Liver (tissue), 9 donors: Measurements from ENCODE around the gene BTBD9. TPM values are rescaled to one million over a fixed set of nuclear protein-coding genes. Genes with fewer than 3 reads are reported as not detected.

ENCODE experiments used
- DNase-seq: peaks from one replicate; pipeline ENCODE4 v3.0.0-alpha.2; 2017; ENCODE audit warnings: low spot score
- H3K27ac ChIP-seq, 2 donors: one replicate each; pipeline ENCODE4 v1.7.0; 2013; ENCODE audit warnings: inconsistent platforms in 2 of 2, low read length in 2 of 2, control low read depth in 1 of 2, low read depth in 1 of 2, mild to moderate bottlenecking in 1 of 2
- H3K27me3 ChIP-seq, 4 donors: one replicate each; pipeline versions ENCODE4 v1.6.1 to v1.7.0; 2013; ENCODE audit warnings: low read length in 3 of 4, inconsistent platforms in 1 of 4, mild to moderate bottlenecking in 1 of 4, moderate library complexity in 1 of 4; ENCODE audit not compliant: control insufficient read depth in 4 of 4, insufficient read depth in 4 of 4
- H3K36me3 ChIP-seq, 4 donors: one replicate each; pipeline versions ENCODE4 v1.6.1 to v1.7.0; 2013; ENCODE audit warnings: low read length in 3 of 4, mild to moderate bottlenecking in 3 of 4, low read depth in 1 of 4, moderate library complexity in 1 of 4; ENCODE audit not compliant: control insufficient read depth in 4 of 4, insufficient read depth in 3 of 4
- H3K4me1 ChIP-seq, 4 donors: one replicate each; pipeline versions ENCODE4 v1.6.1 to v1.7.0; 2013; ENCODE audit warnings: low read length in 3 of 4, mild to moderate bottlenecking in 3 of 4, moderate library complexity in 1 of 4; ENCODE audit not compliant: control insufficient read depth in 4 of 4, insufficient read depth in 4 of 4
- H3K4me3 ChIP-seq, 3 donors: one replicate each; pipeline versions ENCODE4 v1.6.1 to v1.7.0; 2013; ENCODE audit warnings: low read length in 3 of 3, control low read depth in 1 of 3, low read depth in 1 of 3, mild to moderate bottlenecking in 1 of 3
- H3K9ac ChIP-seq, 2 donors: one replicate each; pipeline ENCODE4 v1.7.0; 2013; ENCODE audit warnings: low read length in 2 of 2, mild to moderate bottlenecking in 2 of 2, moderate library complexity in 2 of 2, control low read depth in 1 of 2, low read depth in 1 of 2
- H3K9me3 ChIP-seq, 4 donors: one replicate each; pipeline versions ENCODE4 v1.6.1 to v1.7.0; 2013; ENCODE audit warnings: low read length in 3 of 4; ENCODE audit not compliant: control insufficient read depth in 4 of 4
- ATF3 ChIP-seq: IDR thresholded peaks from 2 replicates; pipeline ENCODE4 v1.6.1; 2016; ENCODE audit warnings: antibody characterized with exemption
- CTCF ChIP-seq: fragments of 150-350 bp; IDR thresholded peaks from 2 replicates; pipeline ENCODE4 v1.5.1; 2017; ENCODE audit warnings: improper control_type of control experiment, low read depth, low read length; ENCODE audit not compliant: missing input control
- EGR1 ChIP-seq, 2 donors: IDR thresholded peaks; 2 replicates each; pipeline ENCODE4 v1.6.1; 2016 to 2018; ENCODE audit warnings: antibody characterized with exemption in 2 of 2, low read depth in 2 of 2
- FOXA1 ChIP-seq: IDR thresholded peaks from 2 replicates; pipeline ENCODE4 v1.6.1; 2016; ENCODE audit warnings: antibody characterized with exemption
- FOXA2 ChIP-seq: IDR thresholded peaks from 2 replicates; pipeline ENCODE4 v1.6.1; 2016; ENCODE audit warnings: antibody characterized with exemption
- GABPA ChIP-seq, 2 donors: IDR thresholded peaks in 1 of 2; conservative IDR thresholded peaks in 1 of 2; 2 replicates each; pipeline ENCODE4 v1.6.1; 2016; ENCODE audit warnings: antibody characterized with exemption in 2 of 2, mild to moderate bottlenecking in 1 of 2, moderate library complexity in 1 of 2
- HNF4A ChIP-seq, 2 donors: conservative IDR thresholded peaks; 2 replicates each; pipeline ENCODE4 v1.6.1; 2016; ENCODE audit warnings: antibody characterized with exemption in 2 of 2, mild to moderate bottlenecking in 2 of 2
- HNF4G ChIP-seq: IDR thresholded peaks from 2 replicates; pipeline ENCODE4 v1.6.1; 2016; ENCODE audit warnings: antibody characterized with exemption
- JUND ChIP-seq, 2 donors: IDR thresholded peaks; 2 replicates each; pipeline ENCODE4 v1.6.1; 2016; ENCODE audit warnings: antibody characterized with exemption in 2 of 2
- MAX ChIP-seq: IDR thresholded peaks from 2 replicates; pipeline ENCODE4 v1.6.1; 2016; ENCODE audit warnings: antibody characterized with exemption
- NR2F2 ChIP-seq: IDR thresholded peaks from 2 replicates; pipeline ENCODE4 v1.6.1; 2016; ENCODE audit warnings: antibody characterized with exemption
- RAD21 ChIP-seq, 2 donors: IDR thresholded peaks; 2 replicates each; pipeline ENCODE4 v1.6.1; 2016; ENCODE audit warnings: antibody characterized with exemption in 2 of 2, mild to moderate bottlenecking in 2 of 2
- REST ChIP-seq: IDR thresholded peaks from 2 replicates; pipeline ENCODE4 v1.6.1; 2016; ENCODE audit warnings: antibody characterized with exemption, mild to moderate bottlenecking
- RXRA ChIP-seq, 2 donors: IDR thresholded peaks; 2 replicates each; pipeline ENCODE4 v1.6.1; 2017 to 2018; ENCODE audit warnings: antibody characterized with exemption in 2 of 2, mild to moderate bottlenecking in 1 of 2
- SP1 ChIP-seq: IDR thresholded peaks from 2 replicates; pipeline ENCODE4 v1.6.1; 2018; ENCODE audit warnings: antibody characterized with exemption, mild to moderate bottlenecking
- TAF1 ChIP-seq: conservative IDR thresholded peaks from 2 replicates; pipeline ENCODE4 v1.6.1; 2016; ENCODE audit warnings: antibody characterized with exemption, mild to moderate bottlenecking
- YY1 ChIP-seq: IDR thresholded peaks from 2 replicates; pipeline ENCODE4 v1.6.1; 2016; ENCODE audit warnings: antibody characterized with exemption, mild to moderate bottlenecking
- ZBTB33 ChIP-seq: IDR thresholded peaks from 2 replicates; pipeline ENCODE4 v1.6.1; 2016; ENCODE audit warnings: antibody characterized with exemption
- WGBS: extraction: QIAGEN DNeasy Blood & Tissue Kit; methylation state at CpG from one replicate; pipeline ENCODE4 v1.1.7; 2013; 5-methylcytosine and 5-hydroxymethylcytosine counted together
- polyA plus RNA-seq, 2 donors: library from polyadenylated mRNA; stranded (reverse) in 1 of 2; unstranded in 1 of 2; fragments of 200-250 nt in 1 of 2; fragments of >200 nt in 1 of 2; fragmentation: Nextera tagmentation in 1 of 2; extraction: Ambion mirVana in 1 of 2; gene quantifications; one replicate each; pipeline versions ENCODE4 v1.2.1 to v1.2.3, GENCODE V29; 2013 to 2015
- total RNA-seq, 2 donors: library from RNA; depleted of rRNA; stranded (reverse); fragments of >200 nt; gene quantifications; one replicate each; pipeline ENCODE4 v1.2.3, GENCODE V29; 2014
- donor health status: healthy.
- donor health status: healthy.
- donor health status: healthy.
- donor health status: healthy.
- donor health status: healthy.

BTBD9 gene
- total and polyA plus RNA-seq, 4 donors, result 2.0 to 12.4 (median 5.7) TPM

GRCh38 chr6:38525888-38526287 is 113.8 kb downstream of the BTBD9 start:
- H3K4me3 ChIP-seq, result no peak overlapping the region
- H3K4me1 ChIP-seq, result no peaks in the 10 kb centered on the region
- no peak for DNase-seq
- WGBS, result over 99% methylated on average over 2 of the region's 2 CpGs
- H3K27me3 ChIP-seq, result no peaks in the 10 kb centered on the region
- TF ChIP-seq NR2F2, result no peak
- no peak for TF ChIP-seq MAX
- TF ChIP-seq HNF4G, result no peak
- no peak for TF ChIP-seq ZBTB33
- TF ChIP-seq SP1, result no peak
- TF ChIP-seq CTCF, result no peak
- TF ChIP-seq FOXA1, result no peak
- H3K27ac ChIP-seq, result no peak overlapping the region
- peaks cover 0 to 5% (median 0%) of the 10 kb centered on the region in 4 donors for H3K9me3 ChIP-seq
- no peak overlapping the region for H3K9ac ChIP-seq
- H3K36me3 ChIP-seq, result peaks cover 0 to 4% (median 0%) of the 10 kb centered on the region in 4 donors

GRCh38 chr6:38524436-38525145 is 115.1 kb downstream of the BTBD9 start:
- DNase-seq, result no peak
- Histone ChIP-seq H3K27me3 (no peaks in the 10 kb centered on the region), H3K36me3 (peaks cover 0 to 4% (median 0%) of the 10 kb centered on the region in 4 donors), H3K9ac (no peak overlapping the region), H3K27ac (no peak overlapping the region), H3K4me1 (no peaks in the 10 kb centered on the region), H3K9me3 (peaks cover 0 to 5% (median 0%) of the 10 kb centered on the region in 4 donors), H3K4me3 (no peak overlapping the region)
- TF ChIP-seq NR2F2, result no peak
- TF ChIP-seq CTCF, result no peak
- no peak for TF ChIP-seq FOXA2
- no peak for TF ChIP-seq HNF4G
- TF ChIP-seq HNF4A (conservative IDR thresholded peaks at IDR 0.05), result no peak
- TF ChIP-seq SP1, result no peak
- TF ChIP-seq TAF1, result no peak
- TF ChIP-seq YY1, result no peak
- no peak for TF ChIP-seq GABPA (IDR thresholded peaks at IDR 0.05 in 1 of 2, conservative IDR thresholded peaks at IDR 0.05 in 1 of 2)
- TF ChIP-seq JUND (IDR thresholded peaks at IDR 0.05), result no peak
- TF ChIP-seq RXRA (IDR thresholded peaks at IDR 0.05), result no peak
- no peak for TF ChIP-seq REST
- TF ChIP-seq RAD21 (IDR thresholded peaks at IDR 0.05), result no peak
- TF ChIP-seq ATF3, result no peak
- no peak for TF ChIP-seq ZBTB33
- no peak for TF ChIP-seq EGR1 (IDR thresholded peaks at IDR 0.05; ENCODE audit: low read depth in 2 of 2)
- no peak for TF ChIP-seq FOXA1
- no peak for TF ChIP-seq MAX
- WGBS, result 93% methylated on average over 3 of the region's 3 CpGs
